OCI-LY1 (cell line): ENCODE results near the gene CCNL2.
A peak's percentile ranks its signal among the peaks of the same experiment; 100 is the strongest.

ENCODE experiments used
- H2AFZ ChIP-seq: fragments of 200-600 bp; sonication (generic), shearing (Covaris generic); 2 replicates; pipeline ENCODE4 v1.6.0; 2014; ENCODE audit warnings: antibody characterized with exemption, mild to moderate bottlenecking, low read length
- H3F3A ChIP-seq: fragments of 200-600 bp; sonication (generic), shearing (Covaris generic); 2 replicates; pipeline ENCODE4 v1.6.0; 2014; ENCODE audit warnings: mild to moderate bottlenecking, antibody characterized with exemption, low read length, moderate library complexity; ENCODE audit not compliant: insufficient read depth
- H3K27ac ChIP-seq: fragments of 200-600 bp; sonication (generic); 2 replicates; pipeline ENCODE4 v1.5.1; 2014; ENCODE audit warnings: low read length, mixed run types, mild to moderate bottlenecking, low read depth; ENCODE audit not compliant: poor library complexity, severe bottlenecking
- H3K27me3 ChIP-seq: fragments of 200-600 bp; sonication (generic); 2 replicates; pipeline ENCODE4 v1.6.0; 2014; ENCODE audit warnings: antibody characterized with exemption, mild to moderate bottlenecking, low read length, moderate library complexity; ENCODE audit not compliant: insufficient read depth
- H3K36me3 ChIP-seq: fragments of 200-600 bp; sonication (generic); 2 replicates; pipeline ENCODE4 v1.6.1; 2014; ENCODE audit warnings: mild to moderate bottlenecking, antibody characterized with exemption, low read length, moderate library complexity, mixed read lengths; ENCODE audit not compliant: insufficient read depth
- H3K4me1 ChIP-seq: fragments of 200-600 bp; sonication (generic); 2 replicates; pipeline ENCODE4 v1.5.1; 2014; ENCODE audit warnings: mild to moderate bottlenecking, low read length, moderate library complexity; ENCODE audit not compliant: insufficient read depth, severe bottlenecking
- H3K4me2 ChIP-seq: fragments of 200-600 bp; sonication (generic), shearing (Covaris generic); 2 replicates; pipeline ENCODE4 v1.6.1; 2014; ENCODE audit warnings: low read length
- H3K4me3 ChIP-seq: fragments of 200-600 bp; sonication (generic); 2 replicates; pipeline ENCODE4 v1.5.1; 2014; ENCODE audit warnings: low read length, low read depth, mild to moderate bottlenecking, mixed read lengths; ENCODE audit not compliant: poor library complexity, severe bottlenecking
- H3K79me2 ChIP-seq: fragments of 200-600 bp; shearing (Covaris generic); 2 replicates; pipeline ENCODE4 v1.6.1; 2016; ENCODE audit warnings: mixed run types, low read length, mixed read lengths; ENCODE audit not compliant: insufficient read depth
- H3K9ac ChIP-seq: fragments of 200-600 bp; sonication (generic), shearing (Covaris generic); 2 replicates; pipeline ENCODE4 v1.6.1; 2014; ENCODE audit warnings: mild to moderate bottlenecking, low read length, mixed read lengths
- H3K9me2 ChIP-seq: fragments of 200-600 bp; sonication (generic), shearing (Covaris generic); 2 replicates; pipeline ENCODE4 v1.6.1; 2014; ENCODE audit warnings: low read depth, mild to moderate bottlenecking, low read length, mixed read lengths
- H3K9me3 ChIP-seq: fragments of 200-600 bp; shearing (Covaris generic); 2 replicates; pipeline ENCODE4 v1.6.1; 2014; ENCODE audit warnings: low read length, mixed read lengths
- H4K20me1 ChIP-seq: fragments of 200-600 bp; sonication (generic), shearing (Covaris generic); 2 replicates; pipeline ENCODE4 v1.6.0; 2016; ENCODE audit warnings: mild to moderate bottlenecking, low read length; ENCODE audit not compliant: insufficient read depth
- EZH2 ChIP-seq: fragments of 200-600 bp; sonication (generic), shearing (Covaris generic); IDR thresholded peaks from 2 replicates; pipeline ENCODE4 v1.8.0; 2017; ENCODE audit warnings: borderline replicate concordance, mixed run types, mild to moderate bottlenecking, antibody characterized with exemption, low read length, moderate library complexity, mixed read lengths
- TF ChIP-seq, protein P1 (sequence below): fragments of 200-600 bp; sonication (generic), shearing (Covaris generic); IDR thresholded peaks from 2 replicates; pipeline ENCODE4 v1.5.1; 2017; ENCODE audit warnings: mild to moderate bottlenecking, antibody characterized with exemption, low read length, moderate library complexity, mixed read lengths

CCNL2 gene

DNA sequence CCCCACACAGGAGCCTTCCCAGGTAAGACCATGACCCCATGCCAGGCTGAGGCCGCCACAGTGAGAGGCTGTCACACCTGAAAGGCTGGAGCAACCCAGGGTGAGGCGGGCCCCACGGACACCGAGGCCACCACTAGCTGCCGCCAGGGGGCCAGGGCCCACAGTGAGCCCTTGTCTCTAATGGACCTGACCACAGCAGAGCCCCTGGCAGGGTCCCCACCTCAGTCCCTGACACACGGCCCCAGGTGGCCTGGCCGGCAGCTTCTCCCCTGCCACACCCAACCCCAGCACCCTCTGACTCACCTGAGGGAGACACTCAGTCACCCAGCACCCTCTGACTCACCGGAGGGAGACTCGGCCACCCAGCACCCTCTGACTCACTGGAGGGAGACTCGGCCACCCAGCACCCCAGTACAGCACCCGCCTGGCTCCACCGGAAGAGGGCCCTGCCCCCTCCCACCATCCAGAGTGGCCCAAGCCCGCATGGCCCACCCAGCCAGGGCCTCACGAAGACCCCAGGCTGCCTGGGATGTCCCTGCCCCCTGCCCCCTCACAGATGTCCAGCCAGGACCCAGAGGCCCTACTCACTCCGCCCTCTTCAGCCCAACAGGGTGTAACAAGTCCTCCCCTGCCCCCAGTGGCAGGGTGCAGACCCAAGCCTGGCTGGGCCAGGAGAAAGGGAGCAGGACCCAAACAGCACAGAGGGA lies 54.3 kb downstream of the CCNL2 start:
- H3K27me3 ChIP-seq: no peaks in the 10 kb centered on the region; the same call in 1 of the 2 replicates
- H3K4me2 ChIP-seq: no peak overlapping the region
- H3K9me2 ChIP-seq: no peaks in the 10 kb centered on the region
- no peak overlapping the region for H3K4me3 ChIP-seq
- H3K79me2 ChIP-seq: no peaks in the 10 kb centered on the region
- H3K27ac ChIP-seq: no peak overlapping the region
- H3K4me1 ChIP-seq: peaks cover 14% of the 10 kb centered on the region
- TF ChIP-seq, protein P1, sequence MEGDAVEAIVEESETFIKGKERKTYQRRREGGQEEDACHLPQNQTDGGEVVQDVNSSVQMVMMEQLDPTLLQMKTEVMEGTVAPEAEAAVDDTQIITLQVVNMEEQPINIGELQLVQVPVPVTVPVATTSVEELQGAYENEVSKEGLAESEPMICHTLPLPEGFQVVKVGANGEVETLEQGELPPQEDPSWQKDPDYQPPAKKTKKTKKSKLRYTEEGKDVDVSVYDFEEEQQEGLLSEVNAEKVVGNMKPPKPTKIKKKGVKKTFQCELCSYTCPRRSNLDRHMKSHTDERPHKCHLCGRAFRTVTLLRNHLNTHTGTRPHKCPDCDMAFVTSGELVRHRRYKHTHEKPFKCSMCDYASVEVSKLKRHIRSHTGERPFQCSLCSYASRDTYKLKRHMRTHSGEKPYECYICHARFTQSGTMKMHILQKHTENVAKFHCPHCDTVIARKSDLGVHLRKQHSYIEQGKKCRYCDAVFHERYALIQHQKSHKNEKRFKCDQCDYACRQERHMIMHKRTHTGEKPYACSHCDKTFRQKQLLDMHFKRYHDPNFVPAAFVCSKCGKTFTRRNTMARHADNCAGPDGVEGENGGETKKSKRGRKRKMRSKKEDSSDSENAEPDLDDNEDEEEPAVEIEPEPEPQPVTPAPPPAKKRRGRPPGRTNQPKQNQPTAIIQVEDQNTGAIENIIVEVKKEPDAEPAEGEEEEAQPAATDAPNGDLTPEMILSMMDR: peak; percentile 34; the same call in 1 of the 2 replicates
- no peak for TF ChIP-seq EZH2
- H2AFZ ChIP-seq: no peak overlapping the region
- peaks cover 2% of the 10 kb centered on the region; the same call in 1 of the 2 replicates for H4K20me1 ChIP-seq
- H3K36me3 ChIP-seq: no peaks in the 10 kb centered on the region; the same call in 1 of the 2 replicates
- no peaks in the 10 kb centered on the region for H3K9me3 ChIP-seq
- no peaks in the 10 kb centered on the region for H3F3A ChIP-seq
- H3K9ac ChIP-seq: no peak overlapping the region

DNA sequence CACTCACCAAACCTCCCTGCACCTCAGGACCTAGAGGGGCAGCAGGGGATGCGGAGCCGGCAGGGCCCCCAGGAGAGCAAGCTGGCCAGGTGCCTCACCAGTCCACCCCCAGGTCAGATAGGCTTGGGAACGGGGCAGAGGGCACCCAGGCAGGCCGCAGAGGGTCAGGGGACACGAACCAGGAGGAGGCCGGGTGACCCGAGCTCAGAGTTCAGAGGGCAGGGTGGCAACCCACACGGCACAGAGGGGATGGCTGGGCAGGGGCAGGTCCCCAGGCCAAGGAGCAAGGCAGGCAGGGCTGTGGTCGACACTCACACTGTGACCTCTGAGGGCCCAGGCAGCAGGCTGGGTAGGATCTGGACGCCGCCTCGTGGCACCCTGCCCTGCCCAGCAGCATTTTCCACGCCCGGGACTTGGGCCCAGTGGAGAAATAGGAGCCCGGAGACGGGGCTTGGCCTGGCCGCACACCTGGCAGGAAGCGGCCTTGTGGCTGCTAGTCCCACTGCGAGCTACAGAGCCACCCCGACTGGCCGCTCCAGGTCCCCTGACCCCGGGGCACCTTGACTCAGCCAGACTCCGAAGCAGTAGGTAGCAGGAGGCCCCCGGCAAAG lies 55.2 kb downstream of the CCNL2 start:
- Histone ChIP-seq H3K4me3 (no peak overlapping the region), H3K9ac (no peak overlapping the region), H3K4me2 (no peak overlapping the region), H3K27me3 (no peaks in the 10 kb centered on the region; the same call in 1 of the 2 replicates), H4K20me1 (peaks cover 2% of the 10 kb centered on the region; the same call in 1 of the 2 replicates), H3K36me3 (no peaks in the 10 kb centered on the region; the same call in 1 of the 2 replicates), H3K9me2 (no peaks in the 10 kb centered on the region), H3K4me1 (peaks cover 14% of the 10 kb centered on the region), H3F3A (no peaks in the 10 kb centered on the region), H3K27ac (no peak overlapping the region), H3K79me2 (no peaks in the 10 kb centered on the region), H3K9me3 (no peaks in the 10 kb centered on the region), H2AFZ (no peak overlapping the region)
- TF ChIP-seq, protein P1: no peak

DNA sequence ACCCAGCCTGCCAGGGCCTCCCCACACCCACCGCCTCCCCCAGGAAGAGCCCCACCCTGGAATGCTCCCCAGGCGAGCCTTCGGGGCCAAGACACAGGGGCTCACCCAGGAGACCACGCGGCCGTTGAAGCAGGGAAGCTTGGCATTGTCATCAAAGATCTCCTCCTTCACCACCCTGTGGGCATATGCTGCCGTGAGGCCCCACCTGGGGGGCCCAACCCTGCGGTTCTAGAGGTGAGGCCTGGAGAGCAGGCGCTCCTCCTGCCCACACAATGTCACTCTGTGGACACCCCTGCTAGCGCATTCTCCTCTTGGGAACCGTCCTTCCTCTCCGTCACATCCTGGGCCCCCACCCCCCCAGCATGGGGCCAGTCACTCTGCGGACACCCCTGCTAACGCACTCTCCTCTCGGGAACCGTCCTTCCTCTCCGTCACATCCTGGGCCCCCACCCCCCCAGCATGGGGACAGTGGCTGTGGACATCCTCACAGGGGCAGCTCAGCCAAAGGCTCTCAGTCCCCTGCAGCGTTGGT lies 56.5 kb downstream of the CCNL2 start:
- TF ChIP-seq EZH2: no peak
- TF ChIP-seq, protein P1: no peak
- Histone ChIP-seq H3K79me2 (no peaks in the 10 kb centered on the region), H3K9ac (no peak overlapping the region)

More for the DNA sequence above, 56.5 kb downstream of the CCNL2 start:
- H3K4me3 ChIP-seq: no peak overlapping the region
- no peak overlapping the region for H2AFZ ChIP-seq
- no peaks in the 10 kb centered on the region for H3F3A ChIP-seq
- H3K4me2 ChIP-seq: no peak overlapping the region
- H3K27ac ChIP-seq: no peak overlapping the region
- H3K9me3 ChIP-seq: no peaks in the 10 kb centered on the region
- H3K27me3 ChIP-seq: no peaks in the 10 kb centered on the region
- H3K4me1 ChIP-seq: peaks cover 4% of the 10 kb centered on the region
- H4K20me1 ChIP-seq: peaks cover 2% of the 10 kb centered on the region; the same call in 1 of the 2 replicates
- no peaks in the 10 kb centered on the region for H3K9me2 ChIP-seq
- no peaks in the 10 kb centered on the region; the same call in 1 of the 2 replicates for H3K36me3 ChIP-seq
